Parathyroid adenoma (tissue), 2 donors: ENCODE measurements around the gene MXRA7.

Source experiments
- H2AFZ ChIP-seq: fragments of 300-600 bp; sonication (generic); one replicate; pipeline ENCODE4 v1.7.0; 2017; ENCODE audit warnings: antibody characterized with exemption, mild to moderate bottlenecking
- H3K27ac ChIP-seq: fragments of 300-600 bp; sonication (generic); one replicate; pipeline ENCODE4 v1.7.0; 2017
- H3K27me3 ChIP-seq: fragments of 300-600 bp; sonication (generic); one replicate; pipeline ENCODE4 v1.7.0; 2017; ENCODE audit warnings: low read length; ENCODE audit not compliant: control insufficient read depth, insufficient read depth
- H3K36me3 ChIP-seq: fragments of 300-600 bp; sonication (generic); one replicate; pipeline ENCODE4 v1.7.0; 2017; ENCODE audit warnings: low read length; ENCODE audit not compliant: control insufficient read depth, insufficient read depth
- H3K4me1 ChIP-seq: fragments of 300-600 bp; sonication (generic); one replicate; pipeline ENCODE4 v1.7.0; 2017; ENCODE audit warnings: control low read depth
- H3K4me2 ChIP-seq: fragments of 300-600 bp; sonication (generic); one replicate; pipeline ENCODE4 v1.7.0; 2017; ENCODE audit warnings: low read length
- H3K4me3 ChIP-seq: fragments of 300-600 bp; sonication (generic); one replicate; pipeline ENCODE4 v1.7.0; 2017; ENCODE audit warnings: low read depth, low read length
- H3K79me2 ChIP-seq: fragments of 300-600 bp; sonication (generic); one replicate; pipeline ENCODE4 v1.7.0; 2017; ENCODE audit warnings: control low read depth
- H3K9ac ChIP-seq: fragments of 300-600 bp; sonication (generic); one replicate; pipeline ENCODE4 v1.7.0; 2017; ENCODE audit warnings: mild to moderate bottlenecking
- H3K9me3 ChIP-seq: fragments of 300-600 bp; sonication (generic); one replicate; pipeline ENCODE4 v1.7.0; 2017; ENCODE audit warnings: low read length; ENCODE audit not compliant: control insufficient read depth
- TF ChIP-seq, protein P1 (sequence below): fragments of 300-600 bp; sonication (generic); IDR thresholded peaks from one replicate; pipeline ENCODE4 v1.7.0; 2017; ENCODE audit warnings: antibody characterized with exemption, mild to moderate bottlenecking
- donor health status: primary hyperparathyroidism.

The MXRA7 gene

DNA sequence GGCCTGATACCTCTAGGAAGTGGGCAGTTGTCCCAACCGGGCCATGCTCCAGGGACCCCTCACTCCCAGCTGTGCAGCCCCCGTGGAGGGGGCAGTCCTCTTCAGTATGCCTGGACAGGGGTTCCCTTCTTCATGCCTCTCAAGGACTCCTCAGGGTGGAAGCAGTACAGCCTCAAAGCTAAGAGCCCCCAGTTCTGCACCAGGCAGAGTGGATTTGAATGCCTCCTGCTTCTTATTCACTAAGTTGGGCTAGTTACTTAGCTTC is 43.3 kb downstream of the MXRA7 start:
- H3K79me2 ChIP-seq: no peaks in the 10 kb centered on the region
- H3K9ac ChIP-seq: no peak overlapping the region
- peak overlapping the region; percentile 40 for H2AFZ ChIP-seq
- no peak overlapping the region for H3K4me2 ChIP-seq
- H3K36me3 ChIP-seq: no peaks in the 10 kb centered on the region
- H3K27ac ChIP-seq: no peak overlapping the region
- no peaks in the 10 kb centered on the region for H3K27me3 ChIP-seq
- H3K9me3 ChIP-seq: no peaks in the 10 kb centered on the region
- TF ChIP-seq, protein P1, sequence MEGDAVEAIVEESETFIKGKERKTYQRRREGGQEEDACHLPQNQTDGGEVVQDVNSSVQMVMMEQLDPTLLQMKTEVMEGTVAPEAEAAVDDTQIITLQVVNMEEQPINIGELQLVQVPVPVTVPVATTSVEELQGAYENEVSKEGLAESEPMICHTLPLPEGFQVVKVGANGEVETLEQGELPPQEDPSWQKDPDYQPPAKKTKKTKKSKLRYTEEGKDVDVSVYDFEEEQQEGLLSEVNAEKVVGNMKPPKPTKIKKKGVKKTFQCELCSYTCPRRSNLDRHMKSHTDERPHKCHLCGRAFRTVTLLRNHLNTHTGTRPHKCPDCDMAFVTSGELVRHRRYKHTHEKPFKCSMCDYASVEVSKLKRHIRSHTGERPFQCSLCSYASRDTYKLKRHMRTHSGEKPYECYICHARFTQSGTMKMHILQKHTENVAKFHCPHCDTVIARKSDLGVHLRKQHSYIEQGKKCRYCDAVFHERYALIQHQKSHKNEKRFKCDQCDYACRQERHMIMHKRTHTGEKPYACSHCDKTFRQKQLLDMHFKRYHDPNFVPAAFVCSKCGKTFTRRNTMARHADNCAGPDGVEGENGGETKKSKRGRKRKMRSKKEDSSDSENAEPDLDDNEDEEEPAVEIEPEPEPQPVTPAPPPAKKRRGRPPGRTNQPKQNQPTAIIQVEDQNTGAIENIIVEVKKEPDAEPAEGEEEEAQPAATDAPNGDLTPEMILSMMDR: no peak
- H3K4me3 ChIP-seq: no peak overlapping the region
- H3K4me1 ChIP-seq: peaks cover 22% of the 10 kb centered on the region

DNA sequence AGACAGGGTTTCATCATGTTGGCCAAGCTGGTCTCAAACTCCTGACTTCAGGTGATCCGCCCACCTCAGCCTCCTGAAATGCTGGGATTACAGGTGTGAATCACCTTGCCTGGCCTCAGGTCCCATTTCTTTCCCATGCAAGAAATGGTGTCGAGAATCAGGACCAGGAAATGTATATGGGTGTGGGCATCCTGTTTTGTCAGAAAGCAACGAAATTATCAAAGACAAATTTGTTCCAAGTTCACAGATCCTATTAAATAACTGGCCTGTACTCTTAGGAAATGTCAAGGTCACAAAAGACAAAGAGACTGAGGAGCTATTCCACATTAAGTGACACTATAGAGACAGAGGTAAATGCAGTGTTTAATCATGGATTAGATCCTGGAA is 50.1 kb downstream of the MXRA7 start:
- H3K36me3 ChIP-seq: no peaks in the 10 kb centered on the region
- H3K9ac ChIP-seq: no peak overlapping the region
- no peak overlapping the region for H3K4me2 ChIP-seq
- H2AFZ ChIP-seq: no peak overlapping the region
- no peaks in the 10 kb centered on the region for H3K27me3 ChIP-seq
- H3K4me1 ChIP-seq: peaks cover 13% of the 10 kb centered on the region
- H3K9me3 ChIP-seq: no peaks in the 10 kb centered on the region
- TF ChIP-seq, protein P1: no peak
- no peak overlapping the region for H3K27ac ChIP-seq
- no peak overlapping the region for H3K4me3 ChIP-seq
- no peaks in the 10 kb centered on the region for H3K79me2 ChIP-seq

DNA sequence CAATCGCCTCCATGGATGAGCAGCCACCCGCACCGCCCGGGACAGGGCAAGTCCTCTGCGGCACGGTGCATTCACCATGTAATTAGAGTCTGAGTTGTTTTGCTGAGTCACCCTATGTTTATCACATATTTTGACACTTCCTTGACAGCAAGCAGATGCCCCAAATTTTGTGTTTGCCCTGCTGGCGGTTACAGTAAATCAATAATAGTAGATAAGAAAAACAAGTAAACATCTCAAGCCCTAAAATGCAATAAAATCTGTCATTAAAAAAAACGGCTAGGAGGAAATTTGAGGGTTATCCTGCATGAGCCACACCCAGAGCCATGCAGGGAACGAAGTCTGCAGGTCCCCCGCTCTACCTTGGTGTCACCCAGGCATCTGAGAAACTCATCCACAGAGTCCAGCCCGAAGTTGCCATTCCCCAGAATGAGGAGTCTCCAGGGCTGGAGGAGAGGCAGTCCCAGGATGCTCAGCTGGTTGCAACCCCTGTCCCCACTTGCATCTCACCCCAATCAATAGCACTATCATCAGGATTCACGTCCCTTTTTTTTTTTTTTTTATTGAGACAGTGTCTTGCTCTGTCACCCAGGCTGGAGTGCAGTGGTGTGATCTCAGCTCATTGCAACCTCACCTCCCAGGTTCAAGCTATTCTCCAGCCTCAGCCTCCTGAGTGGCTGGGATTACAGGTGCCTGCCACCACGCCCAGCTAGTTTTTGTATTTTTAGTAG is 50.7 kb downstream of the MXRA7 start:
- Histone ChIP-seq H3K4me2 (peak overlapping the region; percentile 62), H3K4me1 (peaks cover 13% of the 10 kb centered on the region), H2AFZ (no peak overlapping the region), H3K27ac (no peak overlapping the region), H3K79me2 (no peaks in the 10 kb centered on the region), H3K9ac (no peak overlapping the region), H3K4me3 (peak overlapping the region; percentile 37), H3K27me3 (no peaks in the 10 kb centered on the region), H3K36me3 (no peaks in the 10 kb centered on the region), H3K9me3 (no peaks in the 10 kb centered on the region)
- TF ChIP-seq, protein P1: no peak

DNA sequence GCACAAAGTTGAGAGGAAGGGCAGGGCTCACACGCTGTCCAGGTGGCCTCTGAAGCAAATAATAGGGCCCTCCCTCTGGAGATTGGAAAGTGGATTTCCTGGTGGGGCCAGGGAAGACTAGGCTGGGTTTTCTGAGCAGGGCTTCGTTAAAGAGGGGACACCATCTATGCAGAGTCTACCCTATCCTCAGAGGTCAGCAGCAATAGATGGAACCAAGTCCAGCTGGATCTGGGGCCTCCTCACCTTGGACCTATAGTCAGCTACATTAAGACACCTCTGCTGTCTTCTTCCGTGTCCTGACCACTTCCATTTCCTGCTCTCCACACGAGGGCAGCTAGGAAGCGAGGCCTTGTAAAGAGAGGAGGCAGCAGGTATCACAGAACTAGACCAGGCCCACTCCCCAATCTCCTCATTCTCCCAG is 52.5 kb downstream of the MXRA7 start:
- H3K27ac ChIP-seq: no peak overlapping the region
- TF ChIP-seq, protein P1: no peak
- no peaks in the 10 kb centered on the region for H3K9me3 ChIP-seq
- H3K36me3 ChIP-seq: no peaks in the 10 kb centered on the region
- no peaks in the 10 kb centered on the region for H3K27me3 ChIP-seq
- H3K4me3 ChIP-seq: no peak overlapping the region
- no peak overlapping the region for H2AFZ ChIP-seq
- peaks cover 13% of the 10 kb centered on the region for H3K4me1 ChIP-seq
- H3K79me2 ChIP-seq: no peaks in the 10 kb centered on the region
- H3K9ac ChIP-seq: no peak overlapping the region
- H3K4me2 ChIP-seq: no peak overlapping the region
